PC-9 (cell line): ENCODE data around the gene CHST12.
"Not testable (repeated sequence)": the region's sequence is repeated elsewhere in the genome, so short reads cannot be mapped to it uniquely, and the experiment has no call there.

Experiments used
- CTCF ChIP-seq: fragments of 200-600 bp; sonication (generic); conservative IDR thresholded peaks from 2 replicates; pipeline ENCODE4 v1.6.1; 2017; ENCODE audit warnings: mixed run types, antibody characterized with exemption, mild to moderate bottlenecking, moderate library complexity
- EZH2 ChIP-seq: fragments of 200-600 bp; sonication (generic); IDR thresholded peaks from 2 replicates; pipeline ENCODE4 v1.8.0; 2017; ENCODE audit warnings: antibody characterized with exemption, low read depth

GRCh38 chr7:2469460-2470203 is 66.2 kb downstream of the CHST12 start:
- not testable (repeated sequence) for TF ChIP-seq CTCF, EZH2
